DOHH2 (cell line): ENCODE measurements around the gene ZNF576.

ENCODE experiments used
- CTCF ChIP-seq: fragments of 200-600 bp; sonication (generic); IDR thresholded peaks from one replicate; pipeline ENCODE4 v1.5.1; 2014; ENCODE audit warnings: antibody characterized with exemption, mild to moderate bottlenecking, low read depth, low read length; ENCODE audit not compliant: poor library complexity, severe bottlenecking
- EZH2phosphoT487 ChIP-seq: fragments of 200-600 bp; sonication (generic); IDR thresholded peaks from 2 replicates; pipeline ENCODE4 v1.6.1; 2017; ENCODE audit warnings: borderline replicate concordance, mild to moderate bottlenecking, antibody characterized with exemption, low read length, moderate library complexity, mixed read lengths

GRCh38 chr19:43592800-43593350 is 3.5 kb upstream of the ZNF576 start:
- TF ChIP-seq CTCF, result no peak
- TF ChIP-seq EZH2phosphoT487, result no peak
